ENCODE results near the gene PRICKLE4. TPM values are rescaled to one million over a fixed set of nuclear protein-coding genes. Genes with fewer than 3 reads are reported as not detected.

The PRICKLE4 gene
- total and polyA plus RNA-seq, 2 of the 13 experiments (the other 11 are each of a cell fraction or from before 2014, with no cell fraction given) = 0.92 to 1.2 TPM

- TF ChIP-seq ZNF841 (CRISPR knock-in tag; IDR thresholded peaks at IDR 0.05; ENCODE audit: borderline replicate concordance) (no peak), FOXA1 (IDR thresholded peaks at IDR 0.05) (no peak), FOXA1 (CRISPR knock-in tag; IDR thresholded peaks at IDR 0.05) (no peak), TBP (CRISPR knock-in tag; IDR thresholded peaks at IDR 0.05) (no peak), ZNF660 (CRISPR knock-in tag; IDR thresholded peaks at IDR 0.05; ENCODE audit: borderline replicate concordance, low read depth) (no peak), KAT8 (CRISPR knock-in tag; IDR thresholded peaks at IDR 0.05) (no peak; the same call in 1 of the 2 replicates), IRX3 (CRISPR knock-in tag; IDR thresholded peaks at IDR 0.05; ENCODE audit: borderline replicate concordance, low read depth) (no peak), ZNF780A (CRISPR knock-in tag; IDR thresholded peaks at IDR 0.05) (no peak), PREB (CRISPR knock-in tag; IDR thresholded peaks at IDR 0.05) (no peak), KMT2A (CRISPR knock-in tag; IDR thresholded peaks at IDR 0.05) (no peak; the same call in 1 of the 2 replicates), AKAP8 (CRISPR knock-in tag; IDR thresholded peaks at IDR 0.05) (no peak), RBAK (CRISPR knock-in tag; IDR thresholded peaks at IDR 0.05) (no peak), SATB2 (CRISPR knock-in tag; IDR thresholded peaks at IDR 0.05) (no peak), ZNF44 (CRISPR knock-in tag; IDR thresholded peaks at IDR 0.05) (no peak), ZNF496 (CRISPR knock-in tag; IDR thresholded peaks at IDR 0.05; ENCODE audit: insufficient replicate concordance) (no peak), FOXP4 (CRISPR knock-in tag; IDR thresholded peaks at IDR 0.05) (peak; percentile 12; the same call in 1 of the 2 replicates), GTF2F1 (IDR thresholded peaks at IDR 0.05; ENCODE audit: low read length) (no peak)
- TF ChIP-seq, protein P1, sequence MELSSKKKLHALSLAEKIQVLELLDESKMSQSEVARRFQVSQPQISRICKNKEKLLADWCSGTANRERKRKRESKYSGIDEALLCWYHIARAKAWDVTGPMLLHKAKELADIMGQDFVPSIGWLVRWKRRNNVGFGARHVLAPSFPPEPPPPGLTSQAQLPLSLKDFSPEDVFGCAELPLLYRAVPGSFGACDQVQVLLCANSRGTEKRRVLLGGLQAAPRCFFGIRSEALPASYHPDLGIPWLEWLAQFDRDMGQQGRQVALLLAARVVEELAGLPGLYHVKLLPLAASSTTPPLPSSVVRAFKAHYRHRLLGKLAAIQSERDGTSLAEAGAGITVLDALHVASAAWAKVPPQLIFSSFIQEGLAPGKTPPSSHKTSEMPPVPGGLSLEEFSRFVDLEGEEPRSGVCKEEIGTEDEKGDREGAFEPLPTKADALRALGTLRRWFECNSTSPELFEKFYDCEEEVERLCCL (CRISPR knock-in tag; IDR thresholded peaks at IDR 0.05; ENCODE audit: borderline replicate concordance) = no peak
- TF ChIP-seq, protein P2, sequence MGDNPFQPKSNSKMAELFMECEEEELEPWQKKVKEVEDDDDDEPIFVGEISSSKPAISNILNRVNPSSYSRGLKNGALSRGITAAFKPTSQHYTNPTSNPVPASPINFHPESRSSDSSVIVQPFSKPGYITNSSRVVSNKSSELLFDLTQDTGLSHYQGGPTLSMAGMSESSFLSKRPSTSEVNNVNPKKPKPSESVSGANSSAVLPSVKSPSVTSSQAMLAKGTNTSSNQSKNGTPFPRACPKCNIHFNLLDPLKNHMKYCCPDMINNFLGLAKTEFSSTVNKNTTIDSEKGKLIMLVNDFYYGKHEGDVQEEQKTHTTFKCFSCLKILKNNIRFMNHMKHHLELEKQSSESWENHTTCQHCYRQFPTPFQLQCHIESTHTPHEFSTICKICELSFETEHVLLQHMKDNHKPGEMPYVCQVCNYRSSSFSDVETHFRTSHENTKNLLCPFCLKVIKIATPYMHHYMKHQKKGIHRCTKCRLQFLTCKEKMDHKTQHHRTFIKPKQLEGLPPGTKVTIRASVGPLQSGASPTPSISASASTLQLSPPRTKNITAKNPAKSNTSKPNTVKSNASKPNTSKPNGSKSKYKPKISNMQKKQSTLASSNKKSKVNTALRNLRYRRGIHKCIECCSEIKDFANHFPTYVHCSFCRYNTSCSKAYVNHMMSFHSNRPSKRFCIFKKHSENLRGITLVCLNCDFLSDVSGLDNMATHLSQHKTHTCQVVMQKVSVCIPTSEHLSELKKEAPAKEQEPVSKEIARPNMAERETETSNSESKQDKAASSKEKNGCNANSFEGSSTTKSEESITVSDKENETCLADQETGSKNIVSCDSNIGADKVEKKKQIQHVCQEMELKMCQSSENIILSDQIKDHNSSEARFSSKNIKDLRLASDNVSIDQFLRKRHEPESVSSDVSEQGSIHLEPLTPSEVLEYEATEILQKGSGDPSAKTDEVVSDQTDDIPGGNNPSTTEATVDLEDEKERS (CRISPR knock-in tag; IDR thresholded peaks at IDR 0.05) = no peak
- TF ChIP-seq, protein P3, sequence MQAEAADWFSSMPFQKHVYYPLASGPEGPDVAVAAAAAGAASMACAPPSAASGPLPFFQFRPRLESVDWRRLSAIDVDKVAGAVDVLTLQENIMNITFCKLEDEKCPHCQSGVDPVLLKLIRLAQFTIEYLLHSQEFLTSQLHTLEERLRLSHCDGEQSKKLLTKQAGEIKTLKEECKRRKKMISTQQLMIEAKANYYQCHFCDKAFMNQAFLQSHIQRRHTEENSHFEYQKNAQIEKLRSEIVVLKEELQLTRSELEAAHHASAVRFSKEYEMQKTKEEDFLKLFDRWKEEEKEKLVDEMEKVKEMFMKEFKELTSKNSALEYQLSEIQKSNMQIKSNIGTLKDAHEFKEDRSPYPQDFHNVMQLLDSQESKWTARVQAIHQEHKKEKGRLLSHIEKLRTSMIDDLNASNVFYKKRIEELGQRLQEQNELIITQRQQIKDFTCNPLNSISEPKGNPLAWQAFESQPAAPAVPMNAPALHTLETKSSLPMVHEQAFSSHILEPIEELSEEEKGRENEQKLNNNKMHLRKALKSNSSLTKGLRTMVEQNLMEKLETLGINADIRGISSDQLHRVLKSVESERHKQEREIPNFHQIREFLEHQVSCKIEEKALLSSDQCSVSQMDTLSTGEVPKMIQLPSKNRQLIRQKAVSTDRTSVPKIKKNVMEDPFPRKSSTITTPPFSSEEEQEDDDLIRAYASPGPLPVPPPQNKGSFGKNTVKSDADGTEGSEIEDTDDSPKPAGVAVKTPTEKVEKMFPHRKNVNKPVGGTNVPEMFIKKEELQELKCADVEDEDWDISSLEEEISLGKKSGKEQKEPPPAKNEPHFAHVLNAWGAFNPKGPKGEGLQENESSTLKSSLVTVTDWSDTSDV (CRISPR knock-in tag; IDR thresholded peaks at IDR 0.05) = peak; percentile 21; the same call in 1 of the 2 replicates
Measured at GRCh38 chr6:41734666-41735426, 45.7 kb upstream of the PRICKLE4 start (continued).

All from HepG2 (cell line).